Measurements from ENCODE around the gene NR1H3. TPM values are rescaled to one million over a fixed set of nuclear protein-coding genes. Genes with fewer than 3 reads are reported as not detected.

The NR1H3 gene
- total RNA-seq, 1 experiment from 2014 or later: 11.1 TPM

GRCh38 chr11:47269002-47269828 lies 11.4 kb downstream of the NR1H3 start:
- H3K27ac ChIP-seq: peak overlapping the region; percentile 89
- no peaks in the 10 kb centered on the region for H3K27me3 ChIP-seq (replicated peaks)
- H3K4me1 ChIP-seq (replicated peaks): peaks cover 42% of the 10 kb centered on the region
- DNase-seq (ENCODE audit: low read depth in 1 of 2, low spot score in 2 of 2): peak; percentile 91 to 93
- H3K9me3 ChIP-seq (replicated peaks): no peaks in the 10 kb centered on the region
- H3K4me3 ChIP-seq: peak overlapping the region; percentile 62
- H3K36me3 ChIP-seq: no peaks in the 10 kb centered on the region

DNA sequence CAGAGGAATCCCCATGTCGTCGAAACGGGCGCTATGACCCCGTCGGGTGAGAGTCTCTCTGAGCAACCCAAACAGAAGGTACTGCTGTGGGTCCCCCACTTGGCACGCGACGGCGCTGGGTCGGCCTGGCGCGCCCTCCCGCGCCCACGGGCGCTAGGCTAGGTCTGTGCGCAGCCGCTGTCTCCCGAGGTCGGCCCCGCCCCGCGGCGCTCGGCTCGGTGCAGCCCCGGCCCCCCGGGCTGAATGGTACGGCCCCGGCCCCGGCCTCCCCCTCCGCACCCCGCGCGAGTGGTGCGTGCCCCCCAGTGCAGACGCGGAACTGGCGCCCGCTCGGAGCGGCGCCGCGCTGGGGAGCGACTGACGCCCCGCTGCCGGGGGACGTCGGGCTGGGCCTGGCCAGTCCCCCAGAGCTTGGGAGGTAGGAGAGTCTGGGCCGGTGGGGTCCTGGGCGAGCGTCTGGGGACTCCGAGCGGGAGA lies 12.1 kb downstream of the NR1H3 start, which contains the start of gene MADD:
Gene MADD, plus strand, starts transcription at position 305 of the 477 bp plus-strand sequence.
- DNase-seq (ENCODE audit: low read depth in 1 of 2, low spot score in 2 of 2): peak; percentile 82 to 84
- H3K36me3 ChIP-seq: peaks cover 6% of the 10 kb centered on the region
- no peaks in the 10 kb centered on the region for H3K9me3 ChIP-seq (replicated peaks)
- peaks cover 36% of the 10 kb centered on the region for H3K4me1 ChIP-seq (replicated peaks)
- peak within 1 kb of the TSS; percentile 89 for H3K27ac ChIP-seq
- no peaks in the 10 kb centered on the region for H3K27me3 ChIP-seq (replicated peaks)
- peak within 1 kb of the TSS; percentile 62 for H3K4me3 ChIP-seq

- peak overlapping the region; percentile 89 for H3K27ac ChIP-seq
- H3K9me3 ChIP-seq (replicated peaks): no peaks in the 10 kb centered on the region
- peaks cover 13% of the 10 kb centered on the region for H3K36me3 ChIP-seq
- H3K4me1 ChIP-seq (replicated peaks): peaks cover 28% of the 10 kb centered on the region
- peak overlapping the region; percentile 62 for H3K4me3 ChIP-seq
- peak in 1 of 2 experiments; percentile 46 for DNase-seq (ENCODE audit: low read depth in 1 of 2, low spot score in 2 of 2)
- no peaks in the 10 kb centered on the region for H3K27me3 ChIP-seq (replicated peaks)
Observed at GRCh38 chr11:47270331-47271271, 12.8 kb downstream of the NR1H3 start.

GRCh38 chr11:47271328-47271727 lies 13.5 kb downstream of the NR1H3 start:
- Histone ChIP-seq H3K9me3 (replicated peaks) (no peaks in the 10 kb centered on the region), H3K4me1 (replicated peaks) (peaks cover 22% of the 10 kb centered on the region), H3K27ac (no peak overlapping the region), H3K27me3 (replicated peaks) (no peaks in the 10 kb centered on the region), H3K4me3 (no peak overlapping the region), H3K36me3 (peaks cover 20% of the 10 kb centered on the region)
- DNase-seq (ENCODE audit: low read depth in 1 of 2, low spot score in 2 of 2): no peak

- no peak for DNase-seq (ENCODE audit: low read depth in 1 of 2, low spot score in 2 of 2)
- no peak overlapping the region for H3K27ac ChIP-seq
- no peaks in the 10 kb centered on the region for H3K9me3 ChIP-seq (replicated peaks)
- H3K27me3 ChIP-seq (replicated peaks): no peaks in the 10 kb centered on the region
- no peak overlapping the region for H3K4me3 ChIP-seq
- peaks cover 28% of the 10 kb centered on the region for H3K36me3 ChIP-seq
- H3K4me1 ChIP-seq (replicated peaks): peaks cover 22% of the 10 kb centered on the region
Observed at GRCh38 chr11:47271961-47272661, 14.3 kb downstream of the NR1H3 start.

- H3K36me3 ChIP-seq: peaks cover 34% of the 10 kb centered on the region
- H3K4me1 ChIP-seq (replicated peaks): peaks cover 22% of the 10 kb centered on the region
- no peak overlapping the region for H3K27ac ChIP-seq
- no peak for DNase-seq (ENCODE audit: low read depth in 1 of 2, low spot score in 2 of 2)
- H3K27me3 ChIP-seq (replicated peaks): no peaks in the 10 kb centered on the region
- no peaks in the 10 kb centered on the region for H3K9me3 ChIP-seq (replicated peaks)
- no peak overlapping the region for H3K4me3 ChIP-seq
Observed at GRCh38 chr11:47272706-47273105, 14.9 kb downstream of the NR1H3 start.

- H3K27ac ChIP-seq: no peak overlapping the region
- no peak for DNase-seq (ENCODE audit: low read depth in 1 of 2, low spot score in 2 of 2)
- no peak overlapping the region for H3K4me3 ChIP-seq
- peaks cover 53% of the 10 kb centered on the region for H3K36me3 ChIP-seq
- no peaks in the 10 kb centered on the region for H3K9me3 ChIP-seq (replicated peaks)
- H3K27me3 ChIP-seq (replicated peaks): no peaks in the 10 kb centered on the region
- peaks cover 8% of the 10 kb centered on the region for H3K4me1 ChIP-seq (replicated peaks)
Observed at GRCh38 chr11:47274495-47275235, 16.9 kb downstream of the NR1H3 start.

DNA sequence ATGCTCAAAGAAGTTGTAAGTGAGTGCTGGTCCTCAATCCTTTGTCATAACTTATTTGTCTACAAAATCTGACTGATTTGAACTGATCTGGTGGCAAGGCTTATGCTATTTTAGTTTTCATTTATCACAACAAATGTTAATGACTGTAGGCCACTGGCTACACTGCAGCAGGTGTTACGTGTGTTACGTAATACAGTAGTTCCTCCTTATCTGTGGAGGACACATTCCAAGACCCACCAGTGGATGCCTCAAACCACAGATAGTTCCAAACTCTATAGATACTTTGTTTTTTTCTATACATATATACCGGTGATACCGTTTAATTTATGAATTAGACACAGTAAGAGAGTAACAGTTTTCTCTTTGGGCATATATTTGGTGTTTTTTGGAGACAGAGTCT lies 19.1 kb downstream of the NR1H3 start:
- DNase-seq (ENCODE audit: low read depth in 1 of 2, low spot score in 2 of 2): no peak
- H3K4me3 ChIP-seq: no peak overlapping the region
- H3K36me3 ChIP-seq: peaks cover 74% of the 10 kb centered on the region
- H3K4me1 ChIP-seq (replicated peaks): no peaks in the 10 kb centered on the region
- no peaks in the 10 kb centered on the region for H3K9me3 ChIP-seq (replicated peaks)
- no peaks in the 10 kb centered on the region for H3K27me3 ChIP-seq (replicated peaks)
- H3K27ac ChIP-seq: no peak overlapping the region

GRCh38 chr11:47278058-47278457 lies 20.3 kb downstream of the NR1H3 start:
- no peak for DNase-seq (ENCODE audit: low read depth in 1 of 2, low spot score in 2 of 2)
- H3K4me1 ChIP-seq (replicated peaks): no peaks in the 10 kb centered on the region
- H3K27me3 ChIP-seq (replicated peaks): no peaks in the 10 kb centered on the region
- no peaks in the 10 kb centered on the region for H3K9me3 ChIP-seq (replicated peaks)
- H3K27ac ChIP-seq: no peak overlapping the region
- peaks cover 85% of the 10 kb centered on the region for H3K36me3 ChIP-seq
- H3K4me3 ChIP-seq: no peak overlapping the region

DNA sequence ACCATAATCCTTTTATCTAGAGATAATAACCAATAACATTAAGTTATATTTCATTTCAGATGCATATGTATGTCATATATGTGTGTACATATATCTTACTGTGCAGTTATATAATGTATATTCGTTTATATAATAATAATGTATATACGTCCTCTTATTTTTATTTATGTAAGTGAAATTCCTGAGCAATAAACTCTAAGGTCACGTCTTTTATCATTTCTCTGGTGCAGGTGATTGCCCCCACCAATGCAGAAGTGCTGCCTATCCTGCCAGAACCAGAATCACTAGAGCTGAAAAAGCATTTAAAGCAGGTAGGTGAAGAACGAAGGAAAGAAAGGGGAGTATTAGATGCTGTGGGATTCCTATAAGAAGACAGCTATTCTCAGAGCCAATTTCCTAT lies 21.0 kb downstream of the NR1H3 start:
- Histone ChIP-seq H3K9me3 (replicated peaks) (no peaks in the 10 kb centered on the region), H3K36me3 (peaks cover 92% of the 10 kb centered on the region), H3K4me1 (replicated peaks) (no peaks in the 10 kb centered on the region), H3K27ac (no peak overlapping the region), H3K27me3 (replicated peaks) (no peaks in the 10 kb centered on the region), H3K4me3 (no peak overlapping the region)
- DNase-seq (ENCODE audit: low read depth in 1 of 2, low spot score in 2 of 2): no peak

GRCh38 chr11:47280099-47280498 lies 22.3 kb downstream of the NR1H3 start:
- no peak overlapping the region for H3K27ac ChIP-seq
- H3K27me3 ChIP-seq (replicated peaks): no peaks in the 10 kb centered on the region
- H3K9me3 ChIP-seq (replicated peaks): no peaks in the 10 kb centered on the region
- H3K4me1 ChIP-seq (replicated peaks): no peaks in the 10 kb centered on the region
- H3K36me3 ChIP-seq: peaks cover 97% of the 10 kb centered on the region
- DNase-seq (ENCODE audit: low read depth in 1 of 2, low spot score in 2 of 2): no peak
- H3K4me3 ChIP-seq: no peak overlapping the region

- peaks cover 98% of the 10 kb centered on the region for H3K36me3 ChIP-seq
- H3K4me1 ChIP-seq (replicated peaks): no peaks in the 10 kb centered on the region
- H3K27ac ChIP-seq: no peak overlapping the region
Observed at GRCh38 chr11:47280860-47281259, 23.1 kb downstream of the NR1H3 start.

DNA sequence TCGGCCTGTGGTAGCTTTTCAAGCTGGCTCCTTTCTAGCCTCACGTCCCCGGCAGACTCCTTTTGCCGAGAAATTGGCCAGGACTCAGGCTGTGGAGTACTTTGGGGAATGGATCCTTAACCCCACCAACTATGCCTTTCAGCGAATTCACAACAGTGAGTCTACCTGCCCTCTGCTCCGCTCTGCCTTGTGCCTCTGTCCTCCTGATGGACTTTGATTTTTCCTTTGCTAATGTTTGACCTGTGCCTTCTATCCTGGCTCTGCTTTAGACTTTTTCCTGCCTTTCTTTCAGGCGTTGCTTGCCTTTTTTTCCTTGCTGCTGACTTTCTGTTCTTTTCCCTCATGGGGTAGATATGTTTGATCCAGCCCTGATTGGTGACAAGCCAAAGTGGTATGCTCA lies 24.7 kb downstream of the NR1H3 start:
- H3K27me3 ChIP-seq (replicated peaks): no peaks in the 10 kb centered on the region
- H3K9me3 ChIP-seq (replicated peaks): no peaks in the 10 kb centered on the region
- peaks cover 98% of the 10 kb centered on the region for H3K36me3 ChIP-seq
- no peak overlapping the region for H3K4me3 ChIP-seq
- no peak overlapping the region for H3K27ac ChIP-seq
- no peak for DNase-seq (ENCODE audit: low read depth in 1 of 2, low spot score in 2 of 2)
- H3K4me1 ChIP-seq (replicated peaks): no peaks in the 10 kb centered on the region

More at GRCh38 chr11:47280860-47281259, 23.1 kb downstream of the NR1H3 start:
- no peaks in the 10 kb centered on the region for H3K9me3 ChIP-seq (replicated peaks)
- DNase-seq (ENCODE audit: low read depth in 1 of 2, low spot score in 2 of 2): no peak
- H3K27me3 ChIP-seq (replicated peaks): no peaks in the 10 kb centered on the region
- no peak overlapping the region for H3K4me3 ChIP-seq
